Pulmonary artery endothelial cell (primary cell): ENCODE measurements around the gene TUG1. TPM values are rescaled to one million over a fixed set of nuclear protein-coding genes. Genes with fewer than 3 reads are reported as not detected.

ENCODE experiments used
- DNase-seq: peaks from one replicate; pipeline ENCODE4 v3.0.0-alpha.2; 2011; ENCODE audit warnings: low read depth, low spot score
- total RNA-seq: library from RNA; depleted of rRNA; stranded (reverse); fragments of >200 nt; gene quantifications from 2 replicates; pipeline ENCODE4 v1.2.3, GENCODE V29; 2014

The TUG1 gene
- total RNA-seq, 1 donor from 2014 or later: 32.1 TPM

DNA sequence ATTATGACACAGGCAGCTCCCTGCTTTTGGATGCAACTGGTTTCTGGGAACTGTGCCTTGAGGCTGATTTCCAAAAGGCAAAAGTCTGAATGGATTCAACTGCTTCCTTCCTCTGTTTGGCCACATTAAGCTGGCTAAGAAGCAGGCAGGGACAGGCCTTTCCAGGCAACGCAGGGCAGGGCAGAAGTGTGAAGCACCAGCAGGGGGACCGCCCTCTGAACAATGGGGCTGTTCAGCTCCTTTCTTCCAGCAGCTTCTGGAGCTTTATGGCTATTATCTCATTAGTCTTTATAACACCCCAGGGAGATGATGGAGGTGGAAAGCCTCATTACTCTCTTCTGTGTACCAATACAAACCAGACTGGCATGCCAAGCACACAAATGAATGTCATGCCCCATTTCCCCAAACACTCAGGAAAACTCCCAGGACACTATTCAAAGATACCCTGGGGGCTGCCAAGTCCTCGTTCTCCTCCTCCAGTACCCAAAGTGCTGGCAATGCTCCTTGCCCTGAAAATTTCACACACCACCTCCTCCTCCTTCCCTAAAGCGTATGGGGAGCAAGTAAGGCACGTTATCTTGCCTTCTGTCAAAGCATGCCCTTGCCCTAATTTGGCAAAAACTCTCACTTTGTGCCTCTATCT lies 21.8 kb upstream of the TUG1 start:
- no peak for DNase-seq

DNA sequence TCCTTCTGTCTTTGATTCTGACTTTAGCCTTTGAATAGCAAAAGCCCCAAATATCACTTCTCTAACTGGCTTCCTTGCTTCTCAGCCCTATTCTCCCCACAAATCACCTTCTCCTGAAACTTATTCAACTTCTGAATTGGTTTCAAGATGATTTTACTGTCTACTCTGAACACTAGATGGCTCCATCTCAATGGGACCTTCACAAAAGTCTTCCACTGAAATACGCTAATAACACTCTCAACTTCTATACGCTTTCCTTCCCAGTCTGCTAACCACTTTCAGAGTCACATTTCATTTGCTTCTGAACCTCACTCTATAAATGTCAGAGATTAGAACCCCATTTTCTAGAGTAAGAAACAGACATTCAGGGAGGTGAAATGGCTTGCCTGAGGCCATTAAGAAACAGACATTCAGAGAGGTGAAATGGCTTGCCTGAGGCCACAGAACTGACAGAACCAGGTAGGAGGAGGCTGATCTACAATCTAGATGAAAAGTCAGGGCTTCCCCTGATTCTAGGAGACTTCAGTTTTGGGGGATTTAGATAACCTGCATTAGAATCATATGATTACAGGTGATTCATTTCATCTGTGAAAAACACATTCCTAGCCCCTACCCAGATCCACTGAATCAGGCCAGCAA lies 21.1 kb upstream of the TUG1 start:
- DNase-seq: peak; percentile 27

DNA sequence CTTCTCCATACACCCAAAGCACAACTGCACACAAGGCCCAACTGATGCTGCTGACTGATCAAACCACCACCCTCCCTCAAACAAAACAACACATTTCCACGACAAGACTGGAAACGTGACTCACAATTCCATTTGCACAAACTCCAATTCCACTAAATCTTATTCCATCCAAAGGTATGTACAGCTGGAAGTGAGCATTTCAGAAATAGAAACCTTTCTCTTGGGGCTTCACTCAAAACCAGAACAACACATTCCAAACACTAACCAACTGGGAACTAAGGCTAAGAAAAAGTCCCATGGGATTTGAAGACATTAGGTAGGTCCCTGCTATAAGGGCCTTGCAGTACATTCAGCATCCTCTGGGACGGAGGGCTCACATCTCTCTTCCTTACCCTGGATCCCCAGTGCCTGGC lies 20.1 kb upstream of the TUG1 start:
- no peak for DNase-seq

DNA sequence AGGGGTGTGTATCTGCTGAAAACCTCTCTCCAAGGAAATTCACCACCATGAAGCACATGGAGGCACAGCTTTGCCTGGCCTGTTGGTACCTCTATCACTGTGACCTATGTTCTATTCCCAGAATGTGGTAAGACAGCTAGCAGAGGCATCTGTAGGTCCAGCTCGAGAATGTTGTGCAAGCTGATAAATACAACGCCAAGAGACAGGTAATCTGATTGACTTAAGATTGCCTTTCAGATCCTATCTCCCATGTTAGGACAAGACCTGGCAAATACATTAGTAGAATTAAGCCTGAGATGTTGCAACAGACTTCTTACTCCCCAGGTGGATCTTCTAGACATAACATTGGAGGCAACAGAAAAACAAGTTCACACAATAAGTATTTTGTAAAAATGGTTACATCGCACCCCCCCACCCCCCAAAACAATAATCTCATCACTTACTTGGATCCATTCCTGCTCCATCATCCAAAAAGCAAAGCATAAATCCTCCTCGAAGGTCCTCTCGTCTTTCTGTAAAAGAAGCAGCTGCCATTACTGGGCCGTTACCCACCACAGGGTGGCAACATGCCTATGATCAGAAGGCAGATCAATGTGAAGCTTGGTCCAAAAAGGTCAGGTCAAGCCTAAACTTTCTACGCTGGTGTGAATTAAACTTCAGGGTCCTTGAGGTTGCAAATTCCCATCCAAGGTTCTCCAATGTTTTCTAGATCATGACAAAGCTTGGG lies 19.0 kb upstream of the TUG1 start:
- no peak for DNase-seq

DNA sequence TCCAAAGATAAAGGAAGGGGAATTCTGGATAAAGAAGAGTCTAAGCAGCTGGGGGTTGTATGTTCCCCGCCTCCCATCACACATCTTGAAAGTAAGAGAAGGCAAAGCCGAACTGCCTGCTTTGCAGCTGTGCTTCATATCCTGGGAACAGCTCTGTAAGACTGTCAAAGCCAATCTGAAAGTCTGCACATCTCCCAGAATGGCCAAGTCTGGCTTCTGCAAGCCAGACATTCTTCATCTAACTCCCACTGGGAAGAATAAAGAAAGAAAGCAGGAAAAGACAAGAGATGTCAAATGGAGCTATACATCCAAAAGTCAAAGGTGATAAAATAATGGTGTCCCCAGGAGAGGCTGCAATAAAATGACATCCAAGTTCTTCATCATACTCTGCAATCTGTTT lies 15.9 kb upstream of the TUG1 start:
- no peak for DNase-seq

DNA sequence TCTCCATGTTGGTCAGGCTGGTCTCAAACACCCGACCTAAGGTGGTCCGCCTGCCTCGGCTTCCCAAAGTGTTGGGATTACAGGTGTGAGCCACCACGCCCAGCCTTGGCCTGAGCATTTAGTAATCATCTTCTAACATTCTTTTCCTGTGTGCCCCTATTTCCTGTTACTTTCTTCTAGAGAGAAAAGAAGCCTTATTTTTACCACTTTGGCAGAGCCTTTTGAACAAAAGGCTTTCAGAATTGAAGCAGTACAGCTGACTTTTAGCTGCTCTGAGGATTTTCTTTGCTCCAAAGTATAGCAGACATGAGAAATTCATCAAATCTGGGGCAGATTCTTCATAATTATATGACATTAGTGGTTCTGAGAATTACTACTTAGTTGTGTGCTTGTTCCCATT lies 13.9 kb upstream of the TUG1 start:
- no peak for DNase-seq

DNA sequence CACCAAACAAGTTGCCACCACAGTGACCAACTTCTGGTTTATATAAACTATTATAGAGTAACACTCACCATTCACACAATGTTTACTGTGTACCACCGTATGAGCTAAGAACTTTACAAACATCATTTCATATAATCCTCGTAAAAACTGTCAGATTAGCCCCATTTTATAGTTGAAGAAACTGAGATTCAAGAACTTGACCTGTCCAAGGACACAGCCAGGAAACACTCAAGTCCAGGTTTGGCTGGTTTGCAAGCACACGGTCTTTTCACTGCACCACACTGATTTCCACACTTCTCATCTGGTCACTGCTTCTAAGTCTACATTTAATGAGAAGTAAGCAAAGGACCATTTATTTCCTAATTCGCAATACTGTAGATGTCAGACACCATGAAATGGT lies 4.2 kb upstream of the TUG1 start:
- no peak for DNase-seq

DNA sequence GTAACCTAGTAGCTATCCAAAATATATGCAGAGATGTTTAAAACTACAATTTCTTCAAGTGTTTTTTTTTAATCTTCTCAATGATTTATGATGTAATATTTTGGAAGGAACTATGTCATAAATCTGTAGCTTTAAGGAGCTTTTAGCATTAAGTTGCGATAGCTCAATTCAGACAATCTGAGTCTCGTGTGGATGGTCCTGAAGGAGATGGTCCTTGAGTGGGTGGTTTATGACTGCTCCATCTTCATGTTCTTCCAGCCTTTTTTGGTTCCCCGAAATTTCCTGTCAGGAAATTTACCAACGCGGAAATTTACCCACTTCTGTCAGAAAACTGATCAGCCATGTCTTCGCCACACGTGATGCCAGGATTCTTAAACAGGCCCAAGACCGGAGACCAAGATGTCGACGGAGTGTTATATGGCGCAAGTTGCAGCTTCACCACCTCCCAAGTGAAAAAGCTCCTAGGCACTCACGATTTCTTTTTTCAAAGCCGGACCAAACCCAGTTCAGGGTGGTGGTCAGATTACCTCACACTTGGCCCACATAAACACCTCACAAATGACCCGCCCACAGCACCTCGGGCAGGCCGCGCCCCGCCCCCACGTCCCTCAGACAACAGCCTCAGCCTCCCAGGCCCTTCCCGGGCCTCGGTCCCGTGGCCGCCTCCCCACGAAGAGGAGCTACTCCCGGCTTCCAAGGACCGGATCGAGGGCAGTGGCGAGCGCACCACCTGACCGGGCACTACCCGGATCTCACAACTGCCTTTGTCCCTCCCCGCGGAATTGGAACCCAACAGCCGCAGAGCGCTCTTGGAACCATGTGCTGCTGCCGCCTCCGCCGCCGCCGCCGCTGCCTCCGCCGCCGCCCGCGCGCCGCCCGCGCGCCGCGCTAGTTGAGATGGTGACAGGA lies 796 bp upstream of the TUG1 start, which contains the start of gene MORC2:
Gene MORC2, minus strand, starts transcription at position 760 of the 909 bp plus-strand sequence. CDS start 885 bp downstream, outside the sequence.
- DNase-seq: peak; percentile 22

DNA sequence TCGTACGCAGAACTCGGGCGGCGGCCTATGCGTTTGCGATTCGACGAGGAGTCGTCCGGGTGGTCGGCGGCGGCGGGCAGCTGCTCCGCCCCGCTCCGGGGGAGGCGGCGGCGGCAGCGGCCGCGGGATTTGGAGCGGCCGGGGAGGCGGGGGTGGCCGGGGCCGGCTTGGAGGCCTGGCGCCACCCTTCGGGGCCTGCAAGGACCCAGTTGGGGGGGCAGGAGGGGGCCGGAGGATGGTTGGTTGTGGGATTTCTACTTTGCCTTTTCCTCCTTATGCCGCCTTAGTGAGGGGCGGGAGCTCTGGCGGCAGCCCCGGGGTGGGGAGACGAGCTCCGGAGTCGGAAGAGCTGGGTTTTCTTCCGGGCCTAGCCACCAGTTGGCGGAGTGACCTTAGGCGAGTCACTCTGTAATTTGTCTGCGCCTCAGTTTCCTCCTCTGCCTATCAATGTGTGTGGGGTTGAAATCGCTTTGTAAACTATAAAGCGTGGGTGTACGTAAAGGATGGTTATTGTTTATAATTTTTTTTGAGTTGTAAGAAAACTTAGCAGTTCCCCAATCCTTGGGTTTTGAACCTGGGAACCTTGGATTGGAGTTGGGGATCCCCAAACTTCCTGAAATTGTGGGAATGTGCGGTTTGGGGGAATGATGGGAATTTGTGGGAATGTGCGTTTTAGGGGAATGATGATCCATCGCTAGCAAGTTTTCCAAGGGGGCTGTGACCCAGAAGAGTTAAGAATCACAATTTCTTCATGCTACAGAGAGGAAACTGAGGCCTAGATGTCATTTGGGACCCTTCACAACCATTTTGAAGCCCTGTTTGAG lies 679 bp downstream of the TUG1 start:
- DNase-seq: no peak

DNA sequence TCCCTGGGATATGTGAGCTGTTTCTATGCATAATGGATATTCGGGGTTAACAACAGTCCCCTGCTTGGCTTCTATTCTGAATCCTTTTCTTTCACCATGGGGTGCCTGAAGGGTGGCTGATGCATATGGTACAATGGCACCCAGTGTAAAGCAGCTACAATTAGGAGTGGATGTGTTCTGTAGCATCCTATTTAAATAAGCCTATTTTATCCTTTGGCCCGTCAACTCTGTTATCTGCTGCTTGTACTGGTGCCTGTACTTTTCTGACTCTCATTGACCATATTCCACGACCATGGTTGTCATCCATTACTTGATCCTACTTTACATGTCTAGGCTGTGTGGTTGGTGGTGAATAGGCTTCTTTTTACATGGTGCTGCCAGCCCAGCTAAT lies 1.3 kb downstream of the TUG1 start:
- DNase-seq: no peak

DNA sequence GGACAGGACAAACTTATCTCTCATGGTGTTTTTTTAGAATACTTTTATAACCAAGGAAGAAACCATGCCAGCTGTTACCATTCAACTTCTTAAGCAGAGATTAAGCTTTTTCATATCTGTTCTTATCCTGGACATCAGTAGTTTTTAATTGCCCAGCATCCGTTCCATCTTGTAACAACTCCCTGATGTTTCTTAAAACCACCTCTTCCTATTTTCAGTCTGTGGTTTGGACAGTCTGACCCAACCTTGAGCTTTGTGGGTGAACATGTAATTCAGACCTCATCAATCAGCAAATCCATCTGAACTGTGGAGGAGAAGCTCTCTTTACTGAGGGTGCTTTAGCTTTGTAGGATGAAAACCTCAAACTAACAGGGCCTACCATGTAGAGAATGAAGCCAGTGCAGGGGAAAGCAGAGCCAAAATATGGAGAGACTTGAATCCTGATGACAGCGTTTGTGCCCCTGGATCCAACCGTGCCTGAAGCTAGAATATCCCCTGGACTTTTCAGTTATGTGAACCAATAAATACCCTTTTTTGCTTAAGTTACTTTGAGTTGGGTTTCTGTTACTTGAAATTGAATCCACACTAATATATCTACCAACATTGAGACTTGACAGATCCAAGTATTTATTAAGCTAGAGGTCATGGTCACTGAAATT lies 9.4 kb downstream of the TUG1 start:
- no peak for DNase-seq

DNA sequence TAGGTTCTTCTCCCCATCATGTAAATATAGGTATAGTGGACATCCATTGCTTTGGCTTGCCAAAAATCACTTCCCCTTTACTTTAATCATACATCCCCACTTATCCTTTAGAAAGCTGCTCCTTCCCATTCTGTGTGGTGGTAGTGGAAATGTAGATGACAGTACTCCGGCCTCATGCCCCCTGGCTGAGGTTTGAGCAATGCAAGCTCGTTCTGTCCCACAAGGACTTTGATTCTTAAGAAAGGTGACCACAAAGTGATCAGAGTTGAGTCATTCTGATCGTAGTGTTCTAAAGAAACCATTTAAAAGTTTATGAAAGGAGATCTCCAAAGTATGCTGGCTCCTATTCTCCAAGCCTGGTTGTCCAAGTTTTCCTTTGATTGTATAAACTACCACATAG lies 10.9 kb downstream of the TUG1 start:
- DNase-seq: no peak

DNA sequence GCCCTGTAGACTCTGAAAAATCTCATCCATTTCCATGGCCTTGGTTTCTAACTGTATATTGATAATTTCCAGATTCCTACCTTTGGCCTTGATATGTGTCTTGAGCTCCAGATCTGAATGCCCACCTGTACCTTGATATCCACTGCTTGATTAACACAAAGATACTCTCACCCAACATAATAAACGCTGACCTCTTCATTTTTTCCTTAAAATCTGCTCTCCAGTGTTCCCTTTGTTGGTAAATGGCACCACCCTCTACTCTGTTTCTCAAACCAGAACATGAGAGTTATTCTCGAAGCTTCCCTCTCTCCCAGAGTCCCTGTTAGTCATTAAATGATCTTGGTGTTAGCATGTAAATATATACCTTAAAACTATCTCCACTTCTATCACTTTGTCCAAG lies 13.4 kb downstream of the TUG1 start:
- DNase-seq: no peak

DNA sequence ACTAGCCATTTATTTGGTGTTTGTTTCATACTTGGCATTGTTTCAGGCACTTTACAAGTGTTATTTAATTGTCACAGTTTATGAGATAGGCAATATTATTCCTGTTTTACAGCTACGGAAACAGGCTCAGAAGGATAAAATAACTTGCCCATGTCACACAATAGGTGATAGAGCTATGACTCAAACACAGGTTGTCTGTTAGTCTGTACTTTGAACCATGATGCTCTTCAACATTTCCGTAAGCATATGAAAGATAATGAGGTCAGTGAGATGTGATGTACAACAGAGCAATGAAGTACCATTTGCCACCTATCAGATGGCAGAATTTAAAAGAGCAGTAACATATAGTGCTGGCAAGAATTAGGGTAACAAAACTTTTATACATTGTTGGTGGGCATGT lies 15.3 kb downstream of the TUG1 start:
- DNase-seq: no peak

DNA sequence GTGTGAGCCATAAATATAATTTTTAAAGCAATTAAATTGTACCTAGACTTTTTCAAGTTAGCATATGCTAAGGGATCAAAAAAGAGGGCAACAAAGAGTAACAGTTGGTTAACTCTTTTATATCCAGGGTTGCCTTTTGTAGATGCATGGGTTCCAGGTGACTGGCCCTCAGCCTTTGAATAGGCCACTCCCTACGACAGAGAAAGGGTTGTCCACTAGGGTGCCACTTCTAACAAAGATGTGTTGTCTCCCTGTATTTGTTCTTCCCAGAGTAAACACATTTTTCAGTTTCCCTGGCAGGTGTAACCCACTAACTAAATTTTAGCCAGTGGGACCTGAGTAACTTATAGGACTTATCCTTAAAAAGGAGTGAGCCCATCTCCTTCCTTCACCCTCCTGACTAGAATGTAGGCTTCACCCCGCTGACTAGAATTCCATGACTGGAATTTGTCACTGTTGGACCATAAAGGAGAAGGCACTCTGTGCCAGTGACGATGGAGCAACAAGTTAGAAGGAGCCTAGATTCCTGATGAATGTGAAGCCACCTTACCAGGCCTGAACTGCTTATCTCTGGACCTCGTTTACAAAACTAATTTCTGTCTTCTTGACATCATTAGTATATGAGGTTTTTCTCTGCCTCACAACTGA lies 16.6 kb downstream of the TUG1 start:
- DNase-seq: no peak

DNA sequence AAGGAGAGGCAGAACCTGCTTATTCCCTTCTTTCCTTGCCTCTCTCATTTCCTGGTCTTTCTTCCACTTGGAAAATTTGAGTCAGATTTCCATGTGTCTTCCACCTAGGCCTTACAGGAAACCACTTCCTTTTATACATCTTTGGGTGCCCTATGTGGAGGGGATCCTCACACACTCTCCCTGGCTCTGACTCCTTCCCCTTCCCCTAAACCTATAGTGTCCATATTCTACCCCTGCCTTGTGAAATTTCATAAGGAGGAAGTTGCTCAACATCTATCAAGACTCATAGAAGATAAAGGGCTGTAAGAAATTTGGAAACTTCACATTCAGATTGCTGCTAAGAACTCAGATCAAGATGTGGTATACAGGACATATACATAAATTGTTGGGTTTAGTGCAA lies 20.4 kb downstream of the TUG1 start:
- DNase-seq: no peak

DNA sequence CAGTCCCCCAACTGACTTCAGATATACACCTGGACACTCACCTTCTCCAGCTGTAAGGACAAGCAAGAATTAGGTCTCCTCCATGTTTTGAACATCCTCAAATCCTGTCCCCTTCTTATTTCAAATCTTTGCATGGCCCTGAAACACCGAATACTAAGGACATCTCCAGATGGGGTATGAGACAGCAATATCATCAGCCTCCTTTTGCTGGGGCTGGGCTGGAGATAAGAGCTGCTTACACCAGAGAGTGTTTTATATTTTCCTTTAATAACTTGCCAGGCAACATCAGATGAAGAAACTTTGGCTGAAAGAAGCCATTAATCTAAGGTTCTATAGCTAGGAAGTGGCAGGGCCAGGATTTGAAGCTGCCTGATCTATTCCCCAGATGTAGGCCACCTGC lies 21.6 kb downstream of the TUG1 start:
- no peak for DNase-seq

DNA sequence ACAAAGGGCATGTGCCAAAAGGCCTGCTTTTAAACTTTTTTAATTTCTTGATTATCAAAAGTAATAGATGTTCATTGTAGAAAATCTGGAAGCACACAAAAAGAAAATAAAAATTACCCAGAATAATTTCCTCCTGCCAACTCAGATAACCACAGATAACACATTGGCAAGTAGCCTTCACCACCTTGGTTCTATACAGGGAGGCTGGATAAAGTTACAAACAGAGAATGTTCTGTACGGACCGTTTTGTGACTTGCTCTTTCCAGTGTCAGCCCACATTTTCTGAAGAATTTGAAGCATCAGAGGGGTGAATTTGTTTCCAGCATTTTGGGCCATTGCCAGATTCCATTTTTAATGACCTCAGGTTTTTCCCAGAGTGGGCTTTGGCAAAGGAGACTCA lies 23.5 kb downstream of the TUG1 start:
- DNase-seq: no peak

DNA sequence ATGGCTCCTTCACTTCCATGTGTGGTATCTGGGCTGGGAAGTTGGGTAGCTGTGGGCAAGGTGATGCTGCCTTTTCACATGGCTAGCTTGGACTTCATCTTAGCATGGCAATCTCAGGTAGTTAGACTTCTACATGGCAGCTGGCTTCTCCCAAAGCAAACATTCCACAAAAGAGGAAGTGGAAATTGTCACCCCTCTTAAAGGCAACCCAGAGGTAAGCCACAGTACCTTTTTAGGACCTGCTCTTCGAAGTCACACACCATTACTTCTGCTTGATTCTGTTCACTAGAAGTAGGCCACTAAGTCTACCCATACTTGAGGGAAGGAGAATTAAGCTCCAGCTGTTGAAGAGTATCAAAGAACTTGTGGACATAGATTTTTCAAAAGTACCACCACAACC lies 25.9 kb downstream of the TUG1 start:
- no peak for DNase-seq

DNA sequence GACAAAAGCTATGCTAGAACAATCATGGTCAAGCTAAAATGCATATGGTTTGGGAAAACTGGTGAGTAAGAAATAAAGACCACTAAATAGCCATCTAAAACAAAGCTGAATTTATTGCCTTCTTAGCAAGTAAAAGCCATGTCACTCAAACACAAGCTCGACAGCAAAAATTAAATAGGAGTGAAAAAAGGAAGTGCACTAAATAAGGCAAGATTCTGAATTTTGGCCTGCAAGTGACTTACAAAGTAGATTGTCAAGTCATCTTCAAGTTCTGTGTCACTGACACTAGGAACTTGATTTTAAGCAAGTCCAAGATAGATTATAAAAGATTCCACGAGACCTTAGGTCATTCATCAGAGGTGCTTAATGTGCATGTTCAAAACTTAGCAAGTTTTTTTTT lies 27.4 kb downstream of the TUG1 start:
- no peak for DNase-seq
